ENCODE data around the gene HS6ST2.
A peak's percentile ranks its signal among the peaks of the same experiment; 100 is the strongest.

The HS6ST2 gene

GRCh38 chrX:132958091-132958703 lies at the start of gene HS6ST2:
TSS of gene HS6ST2 (minus strand) at chrX:132958629.
- no peak for DNase-seq (ENCODE audit: low read depth)
- H3K4me3 ChIP-seq (ENCODE audit: low read depth, low read length), result no peak within 1 kb of the TSS
- no peak for TF ChIP-seq CTCF (IDR thresholded peaks at IDR 0.05; ENCODE audit: insufficient read depth, low read depth, low read length, missing control alignments)

- DNase-seq (ENCODE audit: low read depth), result no peak
These were observed 49.0 kb upstream of the HS6ST2 start for GRCh38 chrX:133007458-133007857.

GRCh38 chrX:133005616-133006015 lies 47.2 kb upstream of the HS6ST2 start:
- H3K4me3 ChIP-seq (ENCODE audit: low read depth, low read length), result no peak overlapping the region
- no peak for DNase-seq (ENCODE audit: low read depth)
- TF ChIP-seq CTCF (IDR thresholded peaks at IDR 0.05; ENCODE audit: insufficient read depth, low read depth, low read length, missing control alignments), result no peak

More at GRCh38 chrX:133007458-133007857, 49.0 kb upstream of the HS6ST2 start:
- TF ChIP-seq CTCF (IDR thresholded peaks at IDR 0.05; ENCODE audit: insufficient read depth, low read depth, low read length, missing control alignments), result no peak
- no peak overlapping the region for H3K4me3 ChIP-seq (ENCODE audit: low read depth, low read length)

GRCh38 chrX:133005042-133005441 lies 46.6 kb upstream of the HS6ST2 start:
- TF ChIP-seq CTCF (IDR thresholded peaks at IDR 0.05; ENCODE audit: insufficient read depth, low read depth, low read length, missing control alignments), result peak; percentile 44
- no peak overlapping the region for H3K4me3 ChIP-seq (ENCODE audit: low read depth, low read length)
- DNase-seq (ENCODE audit: low read depth), result peak; percentile 0

- TF ChIP-seq CTCF (IDR thresholded peaks at IDR 0.05; ENCODE audit: insufficient read depth, low read depth, low read length, missing control alignments), result no peak
- DNase-seq (ENCODE audit: low read depth), result no peak
These were observed 40.8 kb upstream of the HS6ST2 start for GRCh38 chrX:132999209-132999608.

GRCh38 chrX:132990835-132991234 lies 32.4 kb upstream of the HS6ST2 start:
- TF ChIP-seq CTCF (IDR thresholded peaks at IDR 0.05; ENCODE audit: insufficient read depth, low read depth, low read length, missing control alignments), result no peak
- no peak for DNase-seq (ENCODE audit: low read depth)
- H3K4me3 ChIP-seq (ENCODE audit: low read depth, low read length), result no peak overlapping the region

More at GRCh38 chrX:132999209-132999608, 40.8 kb upstream of the HS6ST2 start:
- no peak overlapping the region for H3K4me3 ChIP-seq (ENCODE audit: low read depth, low read length)

GRCh38 chrX:132986556-132986955 lies 28.1 kb upstream of the HS6ST2 start:
- TF ChIP-seq CTCF (IDR thresholded peaks at IDR 0.05; ENCODE audit: insufficient read depth, low read depth, low read length, missing control alignments), result no peak
- DNase-seq (ENCODE audit: low read depth), result no peak

More at GRCh38 chrX:132986556-132986955, 28.1 kb upstream of the HS6ST2 start:
- H3K4me3 ChIP-seq (ENCODE audit: low read depth, low read length), result no peak overlapping the region

All from GM12865 (cell line).